ENCODE measurements around the gene LILRA5.

GRCh38 chr19:54266133-54266532 is 46.8 kb downstream of the LILRA5 start:
- TF ChIP-seq EZH2 (IDR thresholded peaks at IDR 0.05; ENCODE audit: borderline replicate concordance, low read depth, low read length, poor library complexity, severe bottlenecking) (no peak), CTCF (conservative IDR thresholded peaks at IDR 0.05; ENCODE audit: low read depth, low read length) (peak; percentile 77)
